Choroid plexus epithelial cell (primary cell): Measurements from ENCODE around the gene KCNMA1.

Experiments
- DNase-seq: peaks from one replicate; pipeline ENCODE4 v3.0.0-alpha.2; 2010; ENCODE audit warnings: low read depth
- H3K4me3 ChIP-seq: 2 replicates; pipeline ENCODE4 v1.5.1; 2011; ENCODE audit warnings: low read depth, mild to moderate bottlenecking, control low read depth, low read length, moderate library complexity
- CTCF ChIP-seq: conservative IDR thresholded peaks from 2 replicates; pipeline ENCODE4 v1.5.1; 2011; ENCODE audit warnings: low read depth, mild to moderate bottlenecking, control low read depth, inconsistent platforms, low read length, moderate library complexity

KCNMA1 gene

GRCh38 chr10:76972541-76972940 is 665.1 kb downstream of the KCNMA1 start:
- TF ChIP-seq CTCF: no peak
- H3K4me3 ChIP-seq: no peak overlapping the region
- DNase-seq: no peak

GRCh38 chr10:76971547-76972170 is 665.9 kb downstream of the KCNMA1 start:
- H3K4me3 ChIP-seq: no peak overlapping the region
- DNase-seq: no peak
- no peak for TF ChIP-seq CTCF

- no peak overlapping the region for H3K4me3 ChIP-seq
- no peak for DNase-seq
- TF ChIP-seq CTCF: no peak
Observed at GRCh38 chr10:76970711-76971519, 666.7 kb downstream of the KCNMA1 start.

- TF ChIP-seq CTCF: no peak
- H3K4me3 ChIP-seq: no peak overlapping the region
- no peak for DNase-seq
Observed at GRCh38 chr10:76969366-76969948, 668.2 kb downstream of the KCNMA1 start.

- DNase-seq: no peak
- H3K4me3 ChIP-seq: no peak overlapping the region
- no peak for TF ChIP-seq CTCF
Observed at GRCh38 chr10:76968483-76968882, 669.1 kb downstream of the KCNMA1 start.

GRCh38 chr10:76962851-76963250 is 674.8 kb downstream of the KCNMA1 start:
- DNase-seq: no peak
- H3K4me3 ChIP-seq: no peak overlapping the region
- TF ChIP-seq CTCF: no peak

GRCh38 chr10:76961841-76962240 is 675.8 kb downstream of the KCNMA1 start:
- H3K4me3 ChIP-seq: no peak overlapping the region
- no peak for TF ChIP-seq CTCF
- no peak for DNase-seq
